HG03354 (cell line): ENCODE data around the gene CDC42BPB.
A peak's percentile ranks its signal among the peaks of the same experiment; 100 is the strongest.

Experiments used
- ATAC-seq: cut with Tn5 transposase; IDR thresholded peaks from one replicate; pipeline ENCODE4 v1.9.1; 2021; ENCODE audit warnings: mild to moderate bottlenecking; ENCODE audit not compliant: unreplicated experiment, poor library complexity, severe bottlenecking

The CDC42BPB gene

GRCh38 chr14:103097244-103097993 lies 40.1 kb upstream of the CDC42BPB start:
- no peak for ATAC-seq

GRCh38 chr14:103096387-103096786 lies 39.0 kb upstream of the CDC42BPB start:
- ATAC-seq: no peak

DNA sequence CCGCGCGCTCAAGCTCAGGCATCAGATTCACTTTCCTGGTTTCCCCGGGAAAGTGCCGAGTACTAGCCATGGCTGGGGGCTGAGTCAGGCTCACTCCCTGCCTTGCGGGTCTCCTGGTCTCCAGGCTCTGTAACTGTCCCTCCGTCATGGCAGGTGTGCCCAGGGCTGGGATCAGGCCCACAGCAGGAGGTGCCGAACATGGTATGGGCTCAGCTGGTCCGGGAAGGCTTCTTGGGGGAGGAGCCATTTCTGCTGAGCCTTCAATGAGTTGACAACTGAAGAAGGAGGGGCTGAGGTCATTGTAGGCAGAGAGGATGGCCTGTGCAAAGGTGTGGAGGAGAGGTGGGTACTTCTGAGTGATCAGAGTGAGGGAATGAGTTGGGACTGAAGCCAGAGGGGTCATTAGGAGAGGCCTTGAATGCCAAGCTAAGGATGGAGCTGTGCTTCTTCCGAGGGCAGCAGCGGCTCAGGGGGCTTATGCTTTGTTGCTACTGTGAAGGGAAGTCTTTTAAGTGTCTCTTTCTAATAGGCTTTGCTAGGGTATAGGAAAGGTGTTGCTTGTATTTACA lies 37.9 kb upstream of the CDC42BPB start:
- ATAC-seq: no peak

DNA sequence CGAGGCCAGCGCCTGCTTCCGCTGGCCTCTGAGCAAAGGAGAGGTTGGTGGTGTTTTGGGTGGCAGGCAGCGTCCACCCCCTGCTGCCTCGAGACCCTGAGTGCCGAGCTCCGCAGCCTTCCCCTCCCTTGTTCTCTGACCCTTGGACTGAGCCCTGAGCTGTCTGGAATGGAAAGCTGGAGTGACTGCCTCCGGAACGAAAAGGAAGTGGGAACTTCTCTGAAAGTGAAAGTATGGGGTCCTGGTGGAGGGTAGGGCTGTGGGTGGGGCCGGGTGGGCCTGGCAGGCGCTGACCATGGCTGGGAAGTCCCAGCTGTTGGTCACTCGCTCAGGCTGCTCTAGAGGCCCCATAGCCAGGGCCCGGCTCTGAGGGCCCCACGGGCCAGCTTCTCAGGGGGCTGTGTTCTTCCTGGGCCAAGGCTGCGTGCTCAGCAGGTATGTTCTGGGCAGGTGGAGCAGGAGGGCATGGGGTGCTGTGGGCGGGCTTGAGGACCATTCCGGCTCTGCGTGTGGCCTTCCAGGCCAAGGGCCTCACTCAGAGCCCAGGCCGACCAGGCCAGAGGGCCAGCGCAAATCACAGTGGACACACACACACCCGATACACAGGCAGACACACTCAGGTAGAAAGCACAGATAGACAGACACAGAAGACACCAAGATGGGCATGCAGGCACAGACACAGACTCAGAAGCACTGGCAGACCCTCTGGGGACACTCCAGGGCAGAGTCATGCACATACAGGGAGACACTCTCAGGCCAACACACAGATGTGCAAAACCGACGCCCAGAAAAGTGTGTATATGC lies 37.3 kb upstream of the CDC42BPB start, which contains the start of gene EXOC3L4:
TSS of gene EXOC3L4 (plus strand) at position 320 of the 804 bp plus-strand sequence. CDS start 5,495 bp downstream, outside the sequence.
- no peak for ATAC-seq

GRCh38 chr14:103093856-103094405 lies 36.6 kb upstream of the CDC42BPB start:
- ATAC-seq: no peak

DNA sequence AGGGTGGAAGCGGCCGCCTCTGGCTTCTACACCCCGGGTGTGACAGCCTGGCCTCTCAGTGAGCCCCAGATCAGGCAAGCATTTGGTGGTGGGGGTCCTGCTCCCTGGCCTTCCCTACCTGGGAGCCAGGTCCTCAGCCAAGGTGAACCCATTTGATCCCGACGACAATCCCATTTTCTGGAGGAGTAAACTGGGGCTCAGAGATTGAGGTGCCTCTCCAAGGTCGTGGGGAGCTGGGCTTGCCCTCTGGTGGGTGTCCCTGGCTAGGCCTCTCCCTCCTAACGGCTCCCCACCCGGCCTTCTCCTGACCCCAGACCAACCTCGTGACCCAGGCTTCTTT lies 34.5 kb upstream of the CDC42BPB start:
- peak; percentile 10 for ATAC-seq

GRCh38 chr14:103091041-103091882 lies 33.9 kb upstream of the CDC42BPB start:
- ATAC-seq: peak; percentile 70

DNA sequence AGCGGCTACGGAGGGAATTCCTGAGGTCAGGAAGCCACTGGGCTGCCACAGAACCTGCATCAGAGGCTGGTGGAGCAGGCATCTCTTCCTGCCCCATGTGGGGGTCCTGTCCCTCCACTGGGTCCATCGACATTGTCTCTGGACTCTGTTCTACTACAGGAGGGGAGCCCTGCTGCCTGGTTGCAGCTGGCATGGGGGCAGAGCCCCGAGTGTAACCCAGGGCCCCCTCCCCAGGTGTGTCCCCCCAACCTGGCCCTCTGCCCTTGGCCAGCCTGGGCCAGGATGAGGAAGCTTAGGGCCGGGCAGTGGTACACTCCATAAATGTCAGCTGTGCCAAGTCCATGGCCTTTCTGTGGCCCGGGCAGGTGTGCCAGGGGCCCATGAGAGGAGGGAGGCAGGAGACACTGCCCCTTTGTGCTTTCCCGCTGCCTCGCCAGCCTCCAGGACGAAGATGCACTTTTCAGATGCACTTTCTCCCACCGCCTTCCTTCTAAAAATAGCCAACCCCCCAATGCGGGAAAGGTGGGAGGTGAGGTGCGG lies 33.2 kb upstream of the CDC42BPB start:
- ATAC-seq: no peak

DNA sequence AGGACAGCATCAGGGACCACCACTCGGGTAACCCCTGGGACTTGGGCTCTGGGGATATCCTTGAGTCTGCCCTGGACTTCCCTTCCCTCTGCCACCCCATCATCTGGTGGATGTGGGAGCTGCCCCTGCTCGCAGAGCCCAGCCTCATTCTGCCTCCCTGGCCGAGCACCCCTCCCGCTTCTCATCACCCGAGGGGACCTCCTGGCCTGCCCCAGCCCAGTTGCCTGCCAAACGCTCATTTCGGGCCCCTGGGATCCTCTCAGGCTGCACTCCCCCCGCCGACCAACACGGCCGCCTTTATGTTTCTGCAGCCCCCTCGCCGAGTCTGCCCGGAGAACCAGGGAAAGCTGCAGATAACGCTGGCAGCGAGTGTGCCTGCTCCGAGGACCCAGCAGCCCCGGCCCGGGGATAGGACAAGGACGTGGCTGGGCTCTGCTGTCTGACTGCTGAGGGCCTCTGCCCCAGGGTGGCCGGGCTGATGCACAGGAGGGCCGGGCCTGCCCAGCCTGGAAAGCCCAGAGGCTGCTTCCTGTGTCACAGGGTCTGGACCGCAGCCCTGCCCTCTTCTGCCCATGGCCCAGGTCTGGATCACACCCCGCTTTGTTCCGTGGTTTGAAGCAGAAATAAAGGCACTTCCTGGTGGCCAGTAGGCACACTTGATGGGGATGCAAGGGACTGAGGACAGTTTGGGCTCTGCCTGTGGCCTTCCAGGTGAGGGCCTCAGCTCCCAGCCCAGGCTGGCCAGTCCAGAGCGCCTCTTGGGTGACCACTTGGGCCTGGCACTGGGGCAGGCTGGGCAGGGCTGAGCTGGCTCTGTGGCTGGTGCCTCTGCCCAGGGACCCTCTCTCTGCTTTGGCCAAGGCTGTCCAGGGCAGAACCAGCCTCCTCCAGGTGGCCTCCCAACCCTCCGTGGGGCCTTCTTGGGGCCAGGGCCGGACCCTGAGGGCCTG lies 32.3 kb upstream of the CDC42BPB start:
- no peak for ATAC-seq

DNA sequence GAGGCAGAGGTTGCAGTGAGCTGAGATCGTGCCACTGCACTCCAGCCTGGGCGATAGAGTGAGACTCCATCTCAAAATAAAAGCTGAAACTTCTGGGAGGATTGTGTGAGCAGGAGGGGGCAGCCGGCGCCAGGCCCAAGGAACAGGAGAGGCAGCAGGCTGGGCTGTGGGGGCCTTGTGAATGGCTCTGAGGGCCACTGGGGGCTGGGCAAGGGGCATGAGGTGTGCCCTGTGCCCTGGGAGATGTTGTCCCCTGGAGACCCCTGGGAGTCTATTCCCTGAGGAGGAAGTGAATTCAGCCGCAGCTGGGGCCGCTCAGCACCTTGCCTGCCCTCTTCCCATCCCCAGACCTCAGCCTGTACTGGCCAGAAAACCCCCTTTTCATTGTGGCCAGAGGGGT lies 31.6 kb upstream of the CDC42BPB start:
- no peak for ATAC-seq

- no peak for ATAC-seq
Measured at GRCh38 chr14:103087343-103087835, 30.0 kb upstream of the CDC42BPB start.

- no peak for ATAC-seq
Measured at GRCh38 chr14:103086771-103087342, 29.5 kb upstream of the CDC42BPB start.

DNA sequence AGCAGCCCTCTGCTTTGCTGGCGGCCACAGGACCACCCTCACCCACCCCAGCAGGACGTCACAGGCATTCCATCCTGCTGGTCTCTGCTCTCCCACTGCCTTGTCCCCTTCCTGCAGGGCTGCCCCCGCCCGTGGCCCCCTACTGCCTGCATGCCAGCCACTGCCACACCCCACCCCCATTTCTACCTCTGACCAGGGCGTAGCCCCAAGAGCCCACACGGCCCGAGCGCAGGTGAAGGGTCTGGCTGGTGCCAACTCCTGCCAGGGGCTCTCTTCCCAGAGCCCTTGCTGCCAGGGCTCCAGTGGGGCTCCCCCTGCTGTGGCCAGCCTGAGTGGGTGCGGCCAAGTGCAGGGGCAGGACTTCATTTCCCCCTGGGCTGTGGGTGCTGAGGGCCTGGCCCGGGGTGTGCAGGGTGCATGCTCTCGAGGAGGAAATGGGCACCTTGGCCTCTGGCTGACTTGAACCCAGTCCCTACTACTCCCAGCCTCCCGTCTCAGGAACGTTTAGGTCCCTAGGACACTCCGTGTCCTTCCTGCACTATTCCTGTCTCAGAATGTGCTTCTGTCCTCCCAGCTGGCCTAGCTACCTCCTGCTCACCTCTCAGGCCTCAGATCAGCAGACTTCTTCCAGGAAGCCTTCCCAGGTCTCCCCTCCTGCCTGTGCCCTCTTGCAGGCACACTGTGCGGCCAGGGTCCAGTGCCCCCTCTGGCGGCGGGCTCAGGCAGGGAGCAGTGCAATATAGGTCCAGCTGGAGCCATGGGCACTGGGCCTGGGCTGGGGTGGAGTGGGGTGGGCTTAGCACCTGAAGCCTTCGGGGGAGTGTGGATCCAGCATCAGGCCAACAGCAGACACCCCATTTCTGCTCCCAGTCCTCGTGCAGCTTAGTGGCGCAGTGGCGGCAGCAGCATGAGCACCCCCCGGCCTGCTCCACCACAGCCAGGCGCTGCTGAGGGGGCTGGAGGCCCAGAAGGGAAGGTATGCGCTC lies 28.1 kb upstream of the CDC42BPB start:
- ATAC-seq: no peak

DNA sequence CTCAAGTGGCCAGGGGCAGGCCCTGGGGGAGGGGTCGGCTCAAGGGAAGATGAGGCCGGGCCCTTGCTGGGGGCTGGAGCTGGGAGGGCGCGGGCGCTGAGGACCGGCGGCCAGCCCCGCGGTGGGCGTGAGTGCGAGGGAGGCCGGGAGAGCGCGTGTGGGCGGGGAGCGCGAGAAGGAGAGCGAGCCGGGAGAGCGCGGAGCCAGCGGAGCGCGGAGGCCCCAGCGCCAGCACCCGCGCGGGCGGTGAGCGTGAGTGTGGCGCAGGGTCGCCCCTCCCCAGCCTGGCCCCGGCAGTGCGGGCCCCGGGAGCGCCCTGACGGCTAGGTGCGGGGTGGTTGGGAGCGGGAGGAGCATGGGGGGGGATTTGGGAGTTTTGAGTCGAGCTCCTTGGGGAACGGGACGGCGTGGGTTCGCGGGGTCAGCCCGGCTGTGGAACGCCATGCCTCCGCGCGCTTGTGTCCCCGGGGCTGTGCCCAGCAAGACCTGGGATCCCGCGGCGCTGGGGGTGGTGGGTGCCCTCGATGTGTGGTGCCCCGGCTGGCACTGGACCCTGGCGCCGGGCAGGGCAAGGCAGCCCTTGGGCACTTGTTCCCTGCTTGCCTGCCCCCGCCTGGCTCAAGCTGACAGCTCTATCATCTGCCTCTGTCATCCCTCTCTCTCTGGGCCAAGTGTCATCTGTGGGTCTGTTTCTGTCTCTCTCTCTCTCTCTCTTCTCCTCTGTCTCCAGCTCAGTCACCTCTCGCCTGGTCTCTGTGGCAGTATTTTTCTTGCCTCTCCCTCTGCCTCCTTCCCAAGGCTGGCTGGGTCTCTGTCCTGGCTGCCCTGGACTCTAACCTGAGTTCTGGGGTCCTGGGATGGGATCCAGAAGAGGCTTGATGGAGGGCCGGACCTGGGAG lies 26.9 kb upstream of the CDC42BPB start, which contains the start of gene LBHD2:
TSS of gene LBHD2 (plus strand) at position 190 of the 899 bp plus-strand sequence. CDS start 1,803 bp downstream, outside the sequence.
- no peak for ATAC-seq

DNA sequence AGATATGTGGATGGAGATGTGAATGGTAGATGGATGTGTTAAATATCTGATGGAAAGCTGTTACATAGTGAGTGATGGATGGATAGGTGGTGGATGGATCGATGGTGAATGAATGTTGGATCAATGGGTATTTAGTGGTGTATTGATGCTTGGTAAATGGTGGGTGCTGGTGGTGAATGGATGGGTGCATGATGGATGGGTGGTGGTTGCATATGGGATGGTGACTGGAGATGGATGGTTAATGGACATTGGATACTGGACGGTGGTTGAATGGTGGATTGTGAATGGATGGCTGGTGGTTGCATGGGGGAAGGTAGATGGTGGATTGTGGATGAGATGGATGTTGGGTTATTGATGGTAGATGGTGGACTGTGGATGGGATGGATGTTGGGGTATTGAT lies 24.6 kb upstream of the CDC42BPB start:
- no peak for ATAC-seq
